Activated CD4-positive, alpha-beta memory T cell treated with anti-CD3 and anti-CD28 coated beads for 36 hours (primary cell): ENCODE results near the gene SDC3. TPM values are rescaled to one million over a fixed set of nuclear protein-coding genes. Genes with fewer than 3 reads are reported as not detected.

ENCODE experiments used
- CTCF ChIA-PET: fragments of 350-600 bp; sonication (Branson Sonifier 250); formaldehyde crosslinking; loops from one replicate; lab custom pipeline; 2021; ENCODE audit warnings: antibody characterized with exemption, inconsistent platforms; lab: Charles Lee
- POLR2A ChIA-PET: fragments of 350-600 bp; sonication (Branson Sonifier 250); formaldehyde crosslinking; loops from one replicate; lab custom pipeline; 2021; ENCODE audit warnings: antibody characterized with exemption; lab: Charles Lee
- DNase-seq: peaks from one replicate; pipeline ENCODE4 v3.0.0-alpha.2; 2020
- H3K27ac Mint-ChIP-seq: one replicate; pipeline ENCODE4 v1.8.0; 2021; ENCODE audit warnings: mixed read lengths
- H3K27me3 Mint-ChIP-seq: one replicate; pipeline ENCODE4 v1.8.0; 2021; ENCODE audit warnings: mixed read lengths
- H3K36me3 Mint-ChIP-seq: one replicate; pipeline ENCODE4 v1.8.0; 2021; ENCODE audit warnings: mixed read lengths
- H3K4me1 Mint-ChIP-seq: one replicate; pipeline ENCODE4 v1.8.0; 2021; ENCODE audit warnings: low read depth, mixed read lengths
- H3K4me3 Mint-ChIP-seq: one replicate; pipeline ENCODE4 v1.8.0; 2021; ENCODE audit warnings: mild to moderate bottlenecking, mixed read lengths
- H3K9me3 Mint-ChIP-seq: one replicate; pipeline ENCODE4 v1.8.0; 2021; ENCODE audit warnings: mixed read lengths
- intact Hi-C: fragments of 100-400 bp; cut with micrococcal nuclease; formaldehyde crosslinking; loops from one replicate; pipeline ENCODE4 v1.15.1; 2023
- total RNA-seq, 2 experiments: library from RNA; stranded (reverse); gene quantifications; one replicate each; pipeline ENCODE4 v1.2.3, GENCODE V29; 2021

Gene SDC3
- total RNA-seq, 2 experiments from 2014 or later: 0.12 to 0.17 TPM

DNA sequence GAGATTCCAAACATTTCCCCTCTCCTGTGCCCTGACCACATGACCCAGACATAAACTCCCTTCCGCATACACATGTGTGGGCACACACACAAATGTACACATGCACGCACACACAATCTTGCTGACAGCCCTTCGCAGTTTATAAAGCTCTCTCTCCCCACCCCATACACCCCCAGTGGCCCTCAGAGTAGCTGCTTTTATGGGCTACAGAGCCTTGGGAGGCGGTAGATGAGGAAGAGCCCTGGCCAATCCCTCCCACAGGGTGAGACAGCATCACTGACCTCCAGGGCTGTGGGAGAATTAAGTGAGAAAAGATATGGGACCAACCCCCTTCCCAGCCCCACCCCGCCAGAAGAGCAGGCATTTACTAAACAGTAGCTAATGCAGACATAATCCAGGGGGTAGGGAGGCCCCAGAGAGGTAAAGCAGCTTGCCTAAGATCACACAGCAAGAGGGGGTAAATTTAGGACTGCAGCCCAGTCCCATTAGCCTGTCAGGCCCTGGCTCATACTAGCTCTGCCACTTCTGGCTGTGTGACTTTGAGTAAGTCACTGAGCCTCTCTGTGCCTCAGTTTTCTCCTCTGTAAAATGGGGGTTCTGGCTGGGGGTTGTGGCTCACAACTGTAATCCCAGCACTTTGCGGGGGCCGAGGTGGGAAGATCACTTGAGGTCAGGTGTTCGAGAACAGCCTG lies 5.1 kb downstream of the SDC3 start:
- Mint-ChIP-seq H3K4me3 (no peak overlapping the region), H3K4me1 (peaks cover 6% of the 10 kb centered on the region), H3K9me3 (no peaks in the 10 kb centered on the region), H3K27ac (no peak overlapping the region), H3K27me3 (peaks cover 15% of the 10 kb centered on the region), H3K36me3 (no peaks in the 10 kb centered on the region)
- DNase-seq: no peak
- POLR2A ChIA-PET: no interaction called here
- intact Hi-C loops: no loop called here
- CTCF ChIA-PET: interaction anchor here (0.6 to 4.7 kb wide), 4 partner anchors 8 to 392 kb away, joined by 3 to 24 read pairs (median 4); no protein-coding TSS in a partner anchor

DNA sequence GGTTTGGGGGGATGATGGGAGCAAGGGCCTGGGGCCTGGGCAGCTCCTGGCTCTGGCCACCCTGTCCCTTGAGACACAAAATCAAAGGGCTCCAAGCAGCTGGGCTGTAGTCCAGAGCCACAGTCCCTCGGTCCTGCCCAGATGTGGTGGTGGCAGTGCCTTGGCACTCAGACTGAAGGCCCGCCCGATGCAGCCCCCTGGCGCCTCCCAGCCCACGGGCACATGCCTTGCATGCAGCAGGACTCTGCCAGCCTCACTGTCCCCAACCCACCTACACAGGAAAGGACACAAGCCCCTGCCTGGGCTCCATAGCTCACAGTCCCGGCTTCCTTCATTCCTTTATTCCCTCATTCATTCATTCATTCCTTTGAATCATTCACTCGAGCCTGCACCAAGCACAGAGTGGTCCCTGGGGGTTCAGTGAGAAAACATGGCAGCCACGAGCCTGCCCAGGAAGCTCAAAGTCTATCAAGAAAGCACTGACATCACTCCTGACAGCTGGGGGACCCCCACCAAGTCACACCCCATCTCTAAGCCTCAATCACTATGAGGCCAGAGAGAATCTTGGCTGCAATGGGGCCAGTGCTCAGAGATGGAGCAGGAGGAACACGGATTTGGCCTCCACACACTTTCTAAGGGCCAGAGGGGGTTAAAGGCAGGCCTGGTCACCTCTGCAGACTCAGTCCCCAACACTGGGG lies 5.8 kb downstream of the SDC3 start:
- Mint-ChIP-seq H3K4me1 (peaks cover 6% of the 10 kb centered on the region), H3K4me3 (no peak overlapping the region), H3K36me3 (no peaks in the 10 kb centered on the region), H3K27ac (no peak overlapping the region), H3K9me3 (no peaks in the 10 kb centered on the region), H3K27me3 (peaks cover 15% of the 10 kb centered on the region)
- intact Hi-C loops: no loop called here
- no peak for DNase-seq
- CTCF ChIA-PET: interaction anchor here (1.4 to 4.7 kb wide), 3 partner anchors 9 to 184 kb away, joined by 3 to 24 read pairs (median 4); no protein-coding TSS in a partner anchor
- POLR2A ChIA-PET: no interaction called here

DNA sequence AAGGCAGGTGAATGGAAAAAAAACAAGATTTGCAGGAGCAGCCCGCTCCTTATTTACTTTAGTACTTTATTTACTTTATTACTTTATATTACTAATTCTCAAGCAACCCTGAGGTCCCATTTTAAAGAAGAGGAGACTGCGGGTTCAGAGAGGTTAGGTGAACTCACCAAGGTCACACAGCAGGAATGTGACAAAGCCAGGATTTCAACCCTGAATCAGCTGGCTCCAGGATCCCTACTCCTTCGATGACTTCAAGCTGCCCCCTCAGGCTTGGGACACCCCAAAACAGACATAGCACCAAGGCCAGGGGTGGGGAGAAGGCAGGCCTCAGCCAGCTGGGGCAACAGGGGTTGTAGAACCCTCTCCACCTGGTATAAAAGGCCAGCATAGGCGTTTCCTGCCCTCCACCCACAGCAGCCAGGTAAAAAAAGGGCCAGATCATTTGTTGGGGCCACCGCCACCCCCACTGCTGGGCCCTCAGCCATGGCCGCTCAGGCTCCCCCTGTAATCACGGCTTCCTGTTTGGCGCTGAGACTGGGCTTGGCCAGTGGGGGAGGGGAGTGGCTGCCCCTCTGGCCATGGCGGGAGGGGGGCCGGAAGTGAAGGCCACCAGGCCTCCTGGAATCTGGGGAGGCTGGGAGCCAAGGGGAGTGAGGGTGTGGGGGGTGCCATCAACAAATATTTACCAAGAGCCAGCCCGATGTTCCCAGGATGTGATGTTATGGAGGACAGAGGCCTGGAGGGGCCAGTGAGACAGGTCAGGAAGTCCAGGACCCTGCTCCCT lies 6.6 kb downstream of the SDC3 start:
- H3K4me3 Mint-ChIP-seq: no peak overlapping the region
- POLR2A ChIA-PET: no interaction called here

DNA sequence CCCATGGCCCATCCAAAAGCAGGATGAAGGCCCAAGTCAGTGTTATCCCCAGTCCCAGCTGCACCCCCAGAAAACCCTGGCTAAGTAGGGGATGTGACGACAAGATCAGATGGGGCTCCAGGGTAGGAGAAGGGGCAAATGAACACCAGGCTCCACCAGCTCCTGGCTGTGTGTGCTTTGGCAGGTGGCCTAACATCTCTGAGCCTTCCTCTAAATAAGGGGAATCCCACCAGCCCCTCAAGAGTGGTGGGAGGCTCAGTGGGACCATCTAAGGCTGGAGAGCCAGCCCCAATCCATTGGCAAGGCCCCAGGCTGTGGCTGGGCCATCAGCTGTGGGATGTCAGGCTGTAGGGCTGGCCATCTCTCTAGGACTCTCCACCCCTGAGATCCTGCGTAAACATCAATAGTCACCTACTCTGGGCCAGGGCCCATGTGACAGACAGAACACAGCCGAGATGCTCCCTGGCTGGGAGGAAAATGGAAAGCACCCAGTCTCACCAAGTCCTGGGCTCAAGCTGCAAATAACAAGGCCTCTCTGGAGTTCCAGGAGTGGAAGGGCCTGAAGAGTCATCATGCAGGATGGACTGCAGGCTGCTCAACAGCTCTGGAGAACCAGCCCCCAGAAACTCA lies 7.5 kb downstream of the SDC3 start:
- Mint-ChIP-seq H3K27me3 (peaks cover 3% of the 10 kb centered on the region), H3K4me1 (no peaks in the 10 kb centered on the region)
- POLR2A ChIA-PET: no interaction called here

More for the DNA sequence above, 6.6 kb downstream of the SDC3 start:
- intact Hi-C loops: no loop called here
- DNase-seq: no peak
- H3K9me3 Mint-ChIP-seq: no peaks in the 10 kb centered on the region
- no peaks in the 10 kb centered on the region for H3K4me1 Mint-ChIP-seq
- CTCF ChIA-PET: interaction anchor here (1.4 to 4.7 kb wide), 3 partner anchors 10 to 183 kb away, joined by 3 to 24 read pairs (median 4); no protein-coding TSS in a partner anchor
- no peaks in the 10 kb centered on the region for H3K36me3 Mint-ChIP-seq
- H3K27ac Mint-ChIP-seq: no peak overlapping the region
- H3K27me3 Mint-ChIP-seq: peaks cover 8% of the 10 kb centered on the region

DNA sequence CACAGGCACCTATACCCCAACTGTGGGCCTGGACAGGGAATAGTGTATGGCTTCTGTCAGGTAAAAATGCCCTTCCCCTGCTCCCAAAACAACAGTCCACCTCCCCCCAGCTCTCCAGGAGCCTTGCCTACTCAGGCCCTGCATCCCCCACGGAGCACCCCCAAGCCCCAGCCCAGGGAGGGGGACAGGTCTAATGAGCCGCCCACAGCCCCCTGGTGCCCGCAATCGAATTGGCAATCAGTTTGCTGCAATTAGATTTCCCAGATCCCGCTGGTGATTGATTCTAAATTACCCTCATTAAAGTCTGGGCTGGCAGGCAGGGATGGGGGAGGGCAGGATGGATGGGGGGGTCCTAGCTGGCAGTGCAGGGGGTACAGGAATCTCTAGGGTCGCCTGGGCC lies 8.1 kb downstream of the SDC3 start:
- no peak overlapping the region for H3K4me3 Mint-ChIP-seq
- ChIA-PET CTCF (no interaction called here), POLR2A (no interaction called here)
- H3K4me1 Mint-ChIP-seq: no peaks in the 10 kb centered on the region
- no peaks in the 10 kb centered on the region for H3K27me3 Mint-ChIP-seq
- no peaks in the 10 kb centered on the region for H3K36me3 Mint-ChIP-seq
- H3K9me3 Mint-ChIP-seq: no peaks in the 10 kb centered on the region
- intact Hi-C loops: no loop called here
- no peak for DNase-seq
- no peak overlapping the region for H3K27ac Mint-ChIP-seq

More for the DNA sequence above, 7.5 kb downstream of the SDC3 start:
- H3K27ac Mint-ChIP-seq: no peak overlapping the region
- H3K36me3 Mint-ChIP-seq: no peaks in the 10 kb centered on the region
- H3K4me3 Mint-ChIP-seq: no peak overlapping the region
- DNase-seq: no peak
- H3K9me3 Mint-ChIP-seq: no peaks in the 10 kb centered on the region
- CTCF ChIA-PET: no interaction called here
- intact Hi-C loops: no loop called here

DNA sequence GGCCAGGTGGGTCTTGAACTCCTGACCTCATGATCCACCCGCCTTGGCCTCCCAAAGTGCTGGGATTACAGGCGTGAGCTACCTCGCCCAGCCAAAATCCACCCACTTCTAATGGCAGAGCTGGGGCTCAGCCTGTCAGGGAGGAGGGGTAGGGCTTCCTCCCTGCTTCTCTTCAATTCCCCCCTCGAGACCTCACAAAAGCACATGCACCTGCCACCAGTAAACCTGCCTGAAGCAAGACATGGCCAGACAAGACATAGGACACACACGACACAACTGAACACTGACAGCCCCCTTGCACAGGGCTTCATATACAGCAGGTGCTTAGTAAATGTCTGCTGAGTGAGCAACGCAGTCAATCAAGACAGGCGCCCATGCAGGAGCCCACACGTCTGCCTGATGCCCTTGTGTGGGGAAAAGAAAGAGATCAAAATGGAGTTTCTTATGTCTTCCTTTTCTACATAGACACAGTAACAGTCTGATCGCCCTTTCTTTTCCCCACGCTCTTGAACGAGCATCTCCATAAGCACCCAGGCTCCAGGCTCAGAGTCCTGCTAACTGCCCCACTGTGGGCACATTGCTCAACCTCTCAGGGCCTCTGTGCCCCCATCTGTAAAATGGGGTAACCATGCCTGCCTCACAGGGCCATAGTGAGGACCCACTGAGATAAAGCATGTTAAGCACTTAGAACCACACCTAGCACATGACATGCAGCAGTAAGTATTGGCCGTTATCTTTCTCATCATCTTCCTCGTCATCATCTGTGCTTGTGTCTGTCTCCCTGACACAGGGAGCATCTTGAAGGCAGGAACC lies 8.8 kb downstream of the SDC3 start:
- Mint-ChIP-seq H3K27ac (no peak overlapping the region), H3K4me3 (no peak overlapping the region), H3K36me3 (no peaks in the 10 kb centered on the region), H3K27me3 (no peaks in the 10 kb centered on the region), H3K9me3 (no peaks in the 10 kb centered on the region), H3K4me1 (no peaks in the 10 kb centered on the region)
- intact Hi-C loops: no loop called here
- ChIA-PET CTCF (no interaction called here), POLR2A (no interaction called here)
- no peak for DNase-seq

DNA sequence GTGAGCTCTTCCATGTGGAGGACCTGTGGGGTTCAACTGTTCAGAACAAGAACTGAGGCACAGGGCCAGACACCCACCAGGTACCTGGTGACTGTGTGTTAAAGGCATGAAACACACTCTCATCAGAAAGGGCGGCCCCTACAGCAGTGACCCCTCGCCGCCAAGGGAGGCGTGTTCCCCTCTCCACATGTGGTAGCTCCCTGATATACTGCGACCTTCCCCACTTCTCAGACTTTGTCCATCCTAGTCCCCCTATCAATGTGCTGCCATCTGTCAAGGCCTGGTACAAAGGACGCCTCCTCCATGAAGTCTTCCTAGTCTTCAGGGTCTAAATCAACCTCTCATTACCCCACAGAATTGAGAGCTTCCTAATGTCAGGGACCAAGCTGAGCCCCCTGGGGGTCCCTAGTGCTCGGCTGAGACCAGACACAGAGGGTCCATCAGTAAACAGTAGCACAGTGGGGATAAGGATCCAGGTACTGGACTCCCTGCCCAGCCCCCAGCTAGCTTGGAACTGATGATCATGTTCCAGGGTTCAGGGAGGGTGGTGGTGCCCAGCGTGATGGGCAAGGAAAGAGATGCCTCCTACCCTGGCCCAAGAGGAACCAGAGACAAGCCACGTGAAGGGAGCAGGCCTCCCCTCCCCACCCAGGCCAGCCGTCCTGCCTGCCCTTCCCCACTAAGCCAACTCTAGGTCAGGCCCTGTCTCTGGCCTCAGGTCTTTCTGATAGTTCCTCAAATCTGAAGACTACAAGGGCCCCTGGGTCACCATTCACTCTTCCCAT lies 10.3 kb downstream of the SDC3 start:
- intact Hi-C loops: no loop called here
- Mint-ChIP-seq H3K27ac (no peak overlapping the region), H3K4me1 (no peaks in the 10 kb centered on the region), H3K4me3 (no peak overlapping the region), H3K27me3 (no peaks in the 10 kb centered on the region), H3K9me3 (no peaks in the 10 kb centered on the region), H3K36me3 (no peaks in the 10 kb centered on the region)
- no peak for DNase-seq
- ChIA-PET POLR2A (no interaction called here), CTCF (interaction anchor here (3.9 kb wide), 1 partner anchor 97 kb away, joined by 12 read pairs; no protein-coding TSS in a partner anchor)

DNA sequence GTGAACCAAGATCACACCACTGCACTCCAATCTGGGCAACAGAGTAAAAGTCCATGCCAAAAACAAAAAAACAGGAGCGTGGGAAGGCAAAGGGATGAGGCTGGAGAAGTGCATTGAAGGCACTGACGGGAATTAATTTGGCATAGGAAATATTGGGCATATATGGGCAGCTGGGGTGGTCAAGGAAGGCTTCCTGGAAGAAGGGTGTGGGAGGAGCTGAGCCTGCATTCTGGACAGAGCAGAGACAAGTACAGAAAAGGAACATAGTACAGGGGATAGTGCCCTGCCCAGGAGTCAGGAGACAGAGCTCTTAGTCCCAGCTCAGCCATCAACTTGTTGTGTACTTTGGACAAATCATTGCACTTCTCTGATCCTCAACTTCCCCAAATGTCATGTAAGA lies 11.7 kb downstream of the SDC3 start:
- no peak overlapping the region for H3K4me3 Mint-ChIP-seq
- peaks cover 2% of the 10 kb centered on the region for H3K27me3 Mint-ChIP-seq
- POLR2A ChIA-PET: no interaction called here
- CTCF ChIA-PET: interaction anchor here (1.1 to 3.9 kb wide), 2 partner anchors 95 to 117 kb away, joined by 4 to 12 read pairs; no protein-coding TSS in a partner anchor
- H3K36me3 Mint-ChIP-seq: no peaks in the 10 kb centered on the region
- no peaks in the 10 kb centered on the region for H3K9me3 Mint-ChIP-seq
- H3K4me1 Mint-ChIP-seq: no peaks in the 10 kb centered on the region
- intact Hi-C loops: no loop called here
- no peak for DNase-seq
- no peak overlapping the region for H3K27ac Mint-ChIP-seq

DNA sequence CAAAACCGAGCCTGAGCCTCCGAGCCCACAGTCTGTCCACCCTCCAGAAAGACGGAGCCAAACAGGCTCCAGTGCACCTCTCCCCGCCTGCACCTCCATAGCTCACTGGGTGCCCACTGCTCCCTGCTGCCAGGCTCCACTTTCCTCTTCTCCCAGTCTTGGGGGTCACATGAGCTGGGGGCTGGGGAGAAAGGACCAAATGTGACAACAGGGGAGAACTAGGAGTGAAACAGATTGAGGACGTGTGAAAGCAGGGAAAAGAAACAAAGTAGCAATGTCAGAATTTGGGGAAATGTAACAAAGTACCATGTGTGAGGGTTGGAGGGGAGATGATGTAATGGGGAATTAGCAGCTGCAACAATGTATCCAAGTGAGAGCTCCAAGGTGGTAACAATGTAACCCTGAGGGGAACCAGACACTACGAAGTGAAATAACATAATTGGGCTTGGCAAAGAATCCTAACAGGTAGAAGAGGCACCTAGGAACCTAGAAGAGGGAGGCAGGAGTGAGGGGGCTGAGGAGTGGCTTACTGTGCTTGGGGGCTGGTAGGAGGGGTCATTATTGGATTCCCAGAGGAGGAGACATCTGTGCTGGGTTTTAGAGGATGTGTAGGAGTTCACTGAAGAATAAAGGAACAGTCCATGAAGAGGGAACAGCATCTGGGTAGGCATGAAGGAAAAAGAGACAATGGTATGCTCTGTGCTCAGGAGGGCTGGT lies 12.5 kb downstream of the SDC3 start:
- no peaks in the 10 kb centered on the region for H3K4me1 Mint-ChIP-seq
- H3K36me3 Mint-ChIP-seq: no peaks in the 10 kb centered on the region
- H3K27ac Mint-ChIP-seq: no peak overlapping the region
- intact Hi-C loops: no loop called here
- DNase-seq: no peak
- peaks cover 2% of the 10 kb centered on the region for H3K27me3 Mint-ChIP-seq
- H3K9me3 Mint-ChIP-seq: no peaks in the 10 kb centered on the region
- ChIA-PET POLR2A (no interaction called here), CTCF (interaction anchor here (1.1 to 3.9 kb wide), 2 partner anchors 94 to 116 kb away, joined by 4 to 12 read pairs; no protein-coding TSS in a partner anchor)
- no peak overlapping the region for H3K4me3 Mint-ChIP-seq

DNA sequence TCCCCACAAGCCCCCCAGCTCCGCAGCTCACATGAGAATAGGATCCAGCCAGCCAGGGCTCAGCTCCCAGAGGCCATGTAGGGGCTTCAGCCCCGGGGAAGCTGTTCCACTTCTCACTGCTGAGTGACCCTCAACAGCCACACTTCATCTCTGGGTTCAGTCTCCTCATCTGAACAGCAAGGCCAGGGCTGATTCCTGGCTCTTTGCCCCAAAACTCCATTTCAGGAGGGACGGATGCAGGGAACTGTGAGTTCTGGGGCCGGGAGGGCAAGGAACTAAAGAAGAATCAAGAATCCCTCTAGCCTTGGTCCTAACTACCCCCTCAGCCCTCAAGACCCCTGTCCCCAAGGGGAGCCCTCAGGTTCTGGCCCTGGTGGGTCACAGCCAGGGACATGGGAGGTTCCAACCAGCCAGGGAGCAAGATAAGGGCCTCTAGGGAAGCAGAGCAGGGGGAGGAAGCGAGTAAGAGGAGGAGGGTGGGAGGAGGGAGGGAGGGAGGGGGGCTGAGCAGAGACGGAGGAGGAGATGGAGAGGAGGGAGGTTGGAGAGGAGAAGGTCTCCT lies 13.1 kb downstream of the SDC3 start:
- no peaks in the 10 kb centered on the region for H3K9me3 Mint-ChIP-seq
- DNase-seq: no peak
- H3K27me3 Mint-ChIP-seq: peaks cover 2% of the 10 kb centered on the region
- no peak overlapping the region for H3K4me3 Mint-ChIP-seq
- intact Hi-C loops: no loop called here
- no peaks in the 10 kb centered on the region for H3K4me1 Mint-ChIP-seq
- H3K36me3 Mint-ChIP-seq: no peaks in the 10 kb centered on the region
- POLR2A ChIA-PET: no interaction called here
- CTCF ChIA-PET: interaction anchor here (3.9 kb wide), 1 partner anchor 94 kb away, joined by 12 read pairs; no protein-coding TSS in a partner anchor
- no peak overlapping the region for H3K27ac Mint-ChIP-seq
